Neural crest cell (in vitro differentiated cells): ENCODE data around the gene TCEANC. TPM values are rescaled to one million over a fixed set of nuclear protein-coding genes. Genes with fewer than 3 reads are reported as not detected.

ENCODE experiments used
- DNase-seq: peaks from one replicate; pipeline ENCODE4 v3.0.0; 2021; ENCODE audit warnings: low read depth, mixed read lengths, low spot score
- H3K27ac Mint-ChIP-seq: one replicate; pipeline ENCODE4 v1.8.0; 2021; ENCODE audit warnings: mild to moderate bottlenecking, mixed read lengths; ENCODE audit not compliant: unreplicated experiment
- H3K27me3 Mint-ChIP-seq: 2 replicates; pipeline ENCODE4 v1.8.0; 2021; ENCODE audit warnings: low read depth, mild to moderate bottlenecking, mixed read lengths
- H3K36me3 Mint-ChIP-seq: 2 replicates; pipeline ENCODE4 v1.8.0; 2021; ENCODE audit warnings: low read depth, mild to moderate bottlenecking, mixed read lengths
- H3K4me1 Mint-ChIP-seq: 2 replicates; pipeline ENCODE4 v1.8.0; 2021; ENCODE audit warnings: mixed read lengths
- H3K4me3 Mint-ChIP-seq: one replicate; pipeline ENCODE4 v1.8.0; 2021; ENCODE audit warnings: mild to moderate bottlenecking, mixed read lengths
- H3K9me3 Mint-ChIP-seq: 2 replicates; pipeline ENCODE4 v1.8.0; 2021; ENCODE audit warnings: mixed read lengths
- total RNA-seq: library from RNA; stranded (reverse); gene quantifications from 2 replicates; pipeline ENCODE4 v1.2.1, GENCODE V29; 2021
- TF ChIP-seq, protein P1 (sequence below): fragments of 200-600 bp; sonication (generic); conservative IDR thresholded peaks from 2 replicates; pipeline ENCODE4 v1.5.0; 2021; ENCODE audit warnings: antibody characterized with exemption, mild to moderate bottlenecking

The TCEANC gene
- total RNA-seq, 1 donor from 2014 or later, result 4.6 TPM

DNA sequence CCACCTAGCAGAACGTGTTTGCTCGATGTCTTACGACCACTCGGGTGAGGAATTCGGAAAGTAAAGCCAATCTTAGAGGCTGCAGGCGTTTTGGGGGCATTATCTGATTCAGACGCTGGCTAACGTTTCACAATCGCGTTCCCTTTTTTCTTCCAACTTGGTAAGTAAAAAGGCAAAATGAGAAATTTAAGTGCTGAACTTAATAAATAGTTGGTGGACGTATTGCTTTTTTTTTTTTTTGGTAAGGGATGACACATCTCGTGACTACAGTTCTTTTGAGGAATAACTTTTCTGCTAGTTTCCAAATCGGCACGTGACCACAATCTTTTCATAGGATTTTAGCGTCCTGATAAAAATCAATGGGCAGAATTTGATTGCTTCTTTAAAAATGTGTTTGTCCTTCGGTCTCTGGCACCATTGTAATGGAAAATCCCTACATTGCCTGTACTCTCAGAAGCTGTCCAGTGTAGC lies 36.8 kb downstream of the TCEANC start:
- TF ChIP-seq, protein P1, sequence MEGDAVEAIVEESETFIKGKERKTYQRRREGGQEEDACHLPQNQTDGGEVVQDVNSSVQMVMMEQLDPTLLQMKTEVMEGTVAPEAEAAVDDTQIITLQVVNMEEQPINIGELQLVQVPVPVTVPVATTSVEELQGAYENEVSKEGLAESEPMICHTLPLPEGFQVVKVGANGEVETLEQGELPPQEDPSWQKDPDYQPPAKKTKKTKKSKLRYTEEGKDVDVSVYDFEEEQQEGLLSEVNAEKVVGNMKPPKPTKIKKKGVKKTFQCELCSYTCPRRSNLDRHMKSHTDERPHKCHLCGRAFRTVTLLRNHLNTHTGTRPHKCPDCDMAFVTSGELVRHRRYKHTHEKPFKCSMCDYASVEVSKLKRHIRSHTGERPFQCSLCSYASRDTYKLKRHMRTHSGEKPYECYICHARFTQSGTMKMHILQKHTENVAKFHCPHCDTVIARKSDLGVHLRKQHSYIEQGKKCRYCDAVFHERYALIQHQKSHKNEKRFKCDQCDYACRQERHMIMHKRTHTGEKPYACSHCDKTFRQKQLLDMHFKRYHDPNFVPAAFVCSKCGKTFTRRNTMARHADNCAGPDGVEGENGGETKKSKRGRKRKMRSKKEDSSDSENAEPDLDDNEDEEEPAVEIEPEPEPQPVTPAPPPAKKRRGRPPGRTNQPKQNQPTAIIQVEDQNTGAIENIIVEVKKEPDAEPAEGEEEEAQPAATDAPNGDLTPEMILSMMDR, result no peak
- Mint-ChIP-seq H3K27ac (peak overlapping the region; percentile 79), H3K4me3 (peak overlapping the region; percentile 94), H3K36me3 (peaks cover 2% of the 10 kb centered on the region), H3K4me1 (peaks cover 35% of the 10 kb centered on the region), H3K27me3 (no peaks in the 10 kb centered on the region), H3K9me3 (no peaks in the 10 kb centered on the region)
- no peak for DNase-seq

DNA sequence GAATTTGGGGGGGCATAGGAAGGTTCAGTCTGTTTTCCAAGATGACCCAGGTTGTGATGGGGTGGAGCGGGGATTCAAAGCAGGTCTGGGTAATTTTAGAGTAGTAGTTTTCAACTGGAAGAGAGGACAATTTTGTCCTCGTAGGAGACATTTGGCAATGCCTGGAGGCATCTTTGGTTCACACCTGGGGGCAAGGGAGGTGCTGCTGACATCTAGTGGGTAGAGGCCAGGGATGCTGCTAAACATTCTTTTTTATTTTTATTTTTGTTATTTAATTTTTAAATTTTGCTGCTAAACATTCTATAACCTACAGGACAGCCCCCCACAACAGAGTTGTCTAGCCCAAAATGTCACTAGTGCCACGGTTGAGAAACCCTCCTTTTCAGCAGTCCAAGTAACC lies 37.9 kb downstream of the TCEANC start:
- Mint-ChIP-seq H3K4me3 (peak overlapping the region; percentile 94), H3K9me3 (no peaks in the 10 kb centered on the region), H3K4me1 (peaks cover 35% of the 10 kb centered on the region), H3K27ac (no peak overlapping the region), H3K27me3 (no peaks in the 10 kb centered on the region), H3K36me3 (peaks cover 2% of the 10 kb centered on the region)
- DNase-seq, result no peak
- TF ChIP-seq, protein P1, result no peak

DNA sequence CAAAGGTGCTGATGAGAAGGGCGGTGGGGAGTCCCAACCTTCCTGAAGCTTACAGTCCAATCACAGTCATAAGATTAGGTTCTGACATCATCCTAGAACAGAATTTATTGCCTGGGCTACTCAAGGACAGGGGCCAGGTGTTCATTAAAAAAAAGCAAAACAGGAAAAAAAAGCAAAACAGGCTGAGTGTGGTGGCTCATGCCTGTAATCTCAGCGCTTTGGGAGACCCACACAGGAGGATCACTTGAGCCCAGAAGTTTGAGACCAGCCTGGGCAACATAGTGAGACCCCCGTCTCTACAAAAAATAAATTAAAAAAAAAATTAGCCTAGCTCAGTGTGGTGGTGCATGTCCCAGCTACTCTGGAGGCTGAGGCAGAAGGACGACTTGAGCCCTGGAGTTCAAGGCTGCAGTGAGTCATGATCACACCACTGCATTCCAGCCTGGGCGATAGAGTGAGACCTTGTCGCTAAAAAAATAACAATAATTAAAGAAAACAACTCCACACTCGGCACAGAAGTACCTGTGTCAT lies 39.0 kb downstream of the TCEANC start:
- Mint-ChIP-seq H3K9me3 (no peaks in the 10 kb centered on the region), H3K27ac (no peak overlapping the region), H3K4me1 (peaks cover 35% of the 10 kb centered on the region), H3K36me3 (peaks cover 4% of the 10 kb centered on the region), H3K4me3 (peak overlapping the region; percentile 31), H3K27me3 (no peaks in the 10 kb centered on the region)
- TF ChIP-seq, protein P1, result no peak
- DNase-seq, result no peak

DNA sequence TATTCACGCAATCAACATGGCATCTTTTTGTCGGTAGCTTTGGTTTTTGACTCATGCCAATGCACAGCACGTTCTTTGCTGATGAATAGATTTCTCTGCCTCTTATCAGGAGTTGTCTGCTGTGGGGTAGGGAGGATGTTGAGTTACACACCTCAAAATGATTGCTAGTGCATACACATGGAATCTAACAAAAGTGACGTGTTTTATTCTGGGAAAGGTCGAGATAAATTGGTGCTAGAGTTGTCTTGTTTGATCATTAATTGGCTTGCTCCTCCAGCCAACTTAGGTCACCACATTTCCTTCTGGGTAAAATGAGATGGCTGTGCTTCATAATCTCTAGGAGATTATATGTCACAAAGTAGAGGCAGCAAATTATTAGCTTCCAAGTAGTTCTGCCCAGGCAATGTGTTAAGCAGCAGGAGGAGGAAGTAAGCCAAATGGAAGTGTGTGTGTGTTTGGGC lies 39.9 kb downstream of the TCEANC start:
- H3K4me1 Mint-ChIP-seq, result peaks cover 35% of the 10 kb centered on the region
- H3K4me3 Mint-ChIP-seq, result peak overlapping the region; percentile 31
- TF ChIP-seq, protein P1, result no peak
- H3K36me3 Mint-ChIP-seq, result peaks cover 6% of the 10 kb centered on the region
- no peaks in the 10 kb centered on the region for H3K9me3 Mint-ChIP-seq
- no peak for DNase-seq
- peak overlapping the region; percentile 31 for H3K27ac Mint-ChIP-seq
- no peaks in the 10 kb centered on the region for H3K27me3 Mint-ChIP-seq

DNA sequence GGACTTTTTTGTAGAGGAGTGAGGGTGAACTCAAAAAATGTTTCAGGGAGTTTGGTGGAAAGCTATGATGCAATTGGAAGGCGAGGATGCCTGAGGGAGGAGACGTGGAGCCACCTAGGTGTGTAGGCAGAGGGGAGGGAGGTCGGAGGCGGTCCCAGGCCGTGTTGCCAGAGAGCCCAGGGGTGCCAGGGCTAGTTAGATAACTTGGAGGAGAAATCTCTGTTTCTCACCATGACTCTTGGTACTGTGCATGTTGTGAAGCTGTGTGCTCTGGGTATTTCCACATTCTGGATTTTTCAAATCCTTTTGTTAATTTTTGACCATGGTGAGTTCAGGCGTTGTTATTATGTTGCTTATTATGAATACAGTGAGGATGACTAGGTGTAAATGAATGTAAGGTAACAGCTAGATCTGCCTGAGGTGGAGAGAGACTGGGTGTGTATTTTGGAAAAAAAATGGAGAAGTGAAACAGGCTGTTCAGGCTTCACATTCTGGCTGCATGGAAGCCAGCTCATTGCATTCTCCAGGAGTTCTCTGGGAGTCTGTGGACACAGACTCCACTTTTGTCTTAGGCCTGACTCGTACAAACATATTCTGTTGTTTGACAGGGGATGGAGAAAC lies 40.5 kb downstream of the TCEANC start:
- H3K27ac Mint-ChIP-seq, result peak overlapping the region; percentile 23
- H3K4me3 Mint-ChIP-seq, result peak overlapping the region; percentile 58
- H3K9me3 Mint-ChIP-seq, result no peaks in the 10 kb centered on the region
- H3K27me3 Mint-ChIP-seq, result no peaks in the 10 kb centered on the region
- DNase-seq, result no peak
- peaks cover 33% of the 10 kb centered on the region for H3K4me1 Mint-ChIP-seq
- TF ChIP-seq, protein P1, result no peak
- peaks cover 4% of the 10 kb centered on the region for H3K36me3 Mint-ChIP-seq
